Liver (tissue), 3 donors: ENCODE measurements around the gene MAB21L2.

Experiments
- EGR1 ChIP-seq, 2 donors: IDR thresholded peaks; 2 replicates each; pipeline ENCODE4 v1.6.1; 2016 to 2018; ENCODE audit warnings: antibody characterized with exemption in 2 of 2, low read depth in 2 of 2
- FOXA1 ChIP-seq: IDR thresholded peaks from 2 replicates; pipeline ENCODE4 v1.6.1; 2016; ENCODE audit warnings: antibody characterized with exemption
- GABPA ChIP-seq, 2 donors: IDR thresholded peaks in 1 of 2; conservative IDR thresholded peaks in 1 of 2; 2 replicates each; pipeline ENCODE4 v1.6.1; 2016; ENCODE audit warnings: antibody characterized with exemption in 2 of 2, mild to moderate bottlenecking in 1 of 2, moderate library complexity in 1 of 2
- JUND ChIP-seq, 2 donors: IDR thresholded peaks; 2 replicates each; pipeline ENCODE4 v1.6.1; 2016; ENCODE audit warnings: antibody characterized with exemption in 2 of 2
- RAD21 ChIP-seq, 2 donors: IDR thresholded peaks; 2 replicates each; pipeline ENCODE4 v1.6.1; 2016; ENCODE audit warnings: antibody characterized with exemption in 2 of 2, mild to moderate bottlenecking in 2 of 2
- RXRA ChIP-seq, 2 donors: IDR thresholded peaks; 2 replicates each; pipeline ENCODE4 v1.6.1; 2017 to 2018; ENCODE audit warnings: antibody characterized with exemption in 2 of 2, mild to moderate bottlenecking in 1 of 2
- SP1 ChIP-seq: IDR thresholded peaks from 2 replicates; pipeline ENCODE4 v1.6.1; 2018; ENCODE audit warnings: antibody characterized with exemption, mild to moderate bottlenecking
- TAF1 ChIP-seq: conservative IDR thresholded peaks from 2 replicates; pipeline ENCODE4 v1.6.1; 2016; ENCODE audit warnings: antibody characterized with exemption, mild to moderate bottlenecking
- YY1 ChIP-seq: IDR thresholded peaks from 2 replicates; pipeline ENCODE4 v1.6.1; 2016; ENCODE audit warnings: antibody characterized with exemption, mild to moderate bottlenecking
- TF ChIP-seq, protein P1 (sequence below): fragments of 150-350 bp; IDR thresholded peaks from 2 replicates; pipeline ENCODE4 v1.5.1; 2017; ENCODE audit warnings: improper control_type of control experiment, low read depth, low read length; ENCODE audit not compliant: missing input control
- TF ChIP-seq, protein P2 (sequence below): IDR thresholded peaks from 2 replicates; pipeline ENCODE4 v1.6.1; 2016; ENCODE audit warnings: antibody characterized with exemption, mild to moderate bottlenecking
- TF ChIP-seq, protein P3 (sequence below): IDR thresholded peaks from 2 replicates; pipeline ENCODE4 v1.6.1; 2016; ENCODE audit warnings: antibody characterized with exemption
- TF ChIP-seq, protein P4 (sequence below): IDR thresholded peaks from 2 replicates; pipeline ENCODE4 v1.6.1; 2016; ENCODE audit warnings: antibody characterized with exemption
- donor health status: healthy.
- donor health status: healthy.

DNA sequence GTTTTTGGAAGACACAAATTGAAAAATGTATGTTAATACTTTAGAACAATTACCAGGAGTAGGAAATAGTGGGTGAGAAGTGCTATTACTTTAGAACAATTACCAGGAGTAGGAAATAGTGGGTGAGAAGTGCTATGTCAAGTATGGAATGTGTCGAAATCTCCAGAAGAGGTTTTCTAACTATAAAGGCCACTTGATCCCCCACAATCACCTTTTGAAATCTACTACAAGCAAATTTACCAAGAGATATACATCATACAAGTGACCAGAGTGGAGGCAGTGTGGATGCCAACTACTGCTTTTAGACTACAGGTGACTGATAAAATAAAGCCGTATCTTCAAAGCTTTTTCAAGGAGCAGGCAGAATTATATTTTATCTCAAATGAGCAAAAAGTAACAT lies 43.1 kb downstream of the MAB21L2 start:
- TF ChIP-seq, protein P1, sequence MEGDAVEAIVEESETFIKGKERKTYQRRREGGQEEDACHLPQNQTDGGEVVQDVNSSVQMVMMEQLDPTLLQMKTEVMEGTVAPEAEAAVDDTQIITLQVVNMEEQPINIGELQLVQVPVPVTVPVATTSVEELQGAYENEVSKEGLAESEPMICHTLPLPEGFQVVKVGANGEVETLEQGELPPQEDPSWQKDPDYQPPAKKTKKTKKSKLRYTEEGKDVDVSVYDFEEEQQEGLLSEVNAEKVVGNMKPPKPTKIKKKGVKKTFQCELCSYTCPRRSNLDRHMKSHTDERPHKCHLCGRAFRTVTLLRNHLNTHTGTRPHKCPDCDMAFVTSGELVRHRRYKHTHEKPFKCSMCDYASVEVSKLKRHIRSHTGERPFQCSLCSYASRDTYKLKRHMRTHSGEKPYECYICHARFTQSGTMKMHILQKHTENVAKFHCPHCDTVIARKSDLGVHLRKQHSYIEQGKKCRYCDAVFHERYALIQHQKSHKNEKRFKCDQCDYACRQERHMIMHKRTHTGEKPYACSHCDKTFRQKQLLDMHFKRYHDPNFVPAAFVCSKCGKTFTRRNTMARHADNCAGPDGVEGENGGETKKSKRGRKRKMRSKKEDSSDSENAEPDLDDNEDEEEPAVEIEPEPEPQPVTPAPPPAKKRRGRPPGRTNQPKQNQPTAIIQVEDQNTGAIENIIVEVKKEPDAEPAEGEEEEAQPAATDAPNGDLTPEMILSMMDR, result no peak
- TF ChIP-seq, protein P2, sequence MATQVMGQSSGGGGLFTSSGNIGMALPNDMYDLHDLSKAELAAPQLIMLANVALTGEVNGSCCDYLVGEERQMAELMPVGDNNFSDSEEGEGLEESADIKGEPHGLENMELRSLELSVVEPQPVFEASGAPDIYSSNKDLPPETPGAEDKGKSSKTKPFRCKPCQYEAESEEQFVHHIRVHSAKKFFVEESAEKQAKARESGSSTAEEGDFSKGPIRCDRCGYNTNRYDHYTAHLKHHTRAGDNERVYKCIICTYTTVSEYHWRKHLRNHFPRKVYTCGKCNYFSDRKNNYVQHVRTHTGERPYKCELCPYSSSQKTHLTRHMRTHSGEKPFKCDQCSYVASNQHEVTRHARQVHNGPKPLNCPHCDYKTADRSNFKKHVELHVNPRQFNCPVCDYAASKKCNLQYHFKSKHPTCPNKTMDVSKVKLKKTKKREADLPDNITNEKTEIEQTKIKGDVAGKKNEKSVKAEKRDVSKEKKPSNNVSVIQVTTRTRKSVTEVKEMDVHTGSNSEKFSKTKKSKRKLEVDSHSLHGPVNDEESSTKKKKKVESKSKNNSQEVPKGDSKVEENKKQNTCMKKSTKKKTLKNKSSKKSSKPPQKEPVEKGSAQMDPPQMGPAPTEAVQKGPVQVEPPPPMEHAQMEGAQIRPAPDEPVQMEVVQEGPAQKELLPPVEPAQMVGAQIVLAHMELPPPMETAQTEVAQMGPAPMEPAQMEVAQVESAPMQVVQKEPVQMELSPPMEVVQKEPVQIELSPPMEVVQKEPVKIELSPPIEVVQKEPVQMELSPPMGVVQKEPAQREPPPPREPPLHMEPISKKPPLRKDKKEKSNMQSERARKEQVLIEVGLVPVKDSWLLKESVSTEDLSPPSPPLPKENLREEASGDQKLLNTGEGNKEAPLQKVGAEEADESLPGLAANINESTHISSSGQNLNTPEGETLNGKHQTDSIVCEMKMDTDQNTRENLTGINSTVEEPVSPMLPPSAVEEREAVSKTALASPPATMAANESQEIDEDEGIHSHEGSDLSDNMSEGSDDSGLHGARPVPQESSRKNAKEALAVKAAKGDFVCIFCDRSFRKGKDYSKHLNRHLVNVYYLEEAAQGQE, result no peak
- TF ChIP-seq GABPA (IDR thresholded peaks at IDR 0.05 in 1 of 2, conservative IDR thresholded peaks at IDR 0.05 in 1 of 2) (no peak), SP1 (no peak), EGR1 (IDR thresholded peaks at IDR 0.05; ENCODE audit: low read depth in 2 of 2) (no peak), RAD21 (IDR thresholded peaks at IDR 0.05) (no peak), YY1 (no peak), JUND (IDR thresholded peaks at IDR 0.05) (no peak), TAF1 (no peak), FOXA1 (no peak), RXRA (IDR thresholded peaks at IDR 0.05) (no peak)
- TF ChIP-seq, protein P3, sequence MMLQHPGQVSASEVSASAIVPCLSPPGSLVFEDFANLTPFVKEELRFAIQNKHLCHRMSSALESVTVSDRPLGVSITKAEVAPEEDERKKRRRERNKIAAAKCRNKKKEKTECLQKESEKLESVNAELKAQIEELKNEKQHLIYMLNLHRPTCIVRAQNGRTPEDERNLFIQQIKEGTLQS, result no peak
- TF ChIP-seq, protein P4, sequence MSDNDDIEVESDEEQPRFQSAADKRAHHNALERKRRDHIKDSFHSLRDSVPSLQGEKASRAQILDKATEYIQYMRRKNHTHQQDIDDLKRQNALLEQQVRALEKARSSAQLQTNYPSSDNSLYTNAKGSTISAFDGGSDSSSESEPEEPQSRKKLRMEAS, result no peak
